ENCODE data around the gene PACS1. TPM values are rescaled to one million over a fixed set of nuclear protein-coding genes. Genes with fewer than 3 reads are reported as not detected.

PACS1 gene
- total RNA-seq, 1 donor from 2014 or later = 86.9 TPM

- no peaks in the 10 kb centered on the region for H3K27me3 Mint-ChIP-seq (ENCODE audit: low read depth, unreplicated experiment)
These were observed 148.0 kb downstream of the PACS1 start for GRCh38 chr11:66218036-66218435.

GRCh38 chr11:66218846-66219620, 149.0 kb downstream of the PACS1 start:
- peaks cover 25% of the 10 kb centered on the region for H3K36me3 Mint-ChIP-seq (ENCODE audit: low read depth, unreplicated experiment)
- DNase-seq (ENCODE audit: low read depth) (no peak), FAIRE-seq (no peak)
- no peak overlapping the region for H3K4me2 ChIP-seq (ENCODE audit: low read length)
- H3K27me3 ChIP-seq (ENCODE audit: insufficient read depth, low read length) = no peaks in the 10 kb centered on the region
- peaks cover 5% of the 10 kb centered on the region for H3K4me1 Mint-ChIP-seq (ENCODE audit: low read depth, unreplicated experiment)
- H3K27ac ChIP-seq (ENCODE audit: low read depth, low read length) = no peak overlapping the region
- no peak overlapping the region for H3K4me3 Mint-ChIP-seq (ENCODE audit: unreplicated experiment)
- no peaks in the 10 kb centered on the region for H3K9me3 ChIP-seq (ENCODE audit: insufficient read depth, low read depth, low read length)
- H3K27ac Mint-ChIP-seq (ENCODE audit: unreplicated experiment) = no peak overlapping the region
- peaks cover 9% of the 10 kb centered on the region for H4K20me1 ChIP-seq (ENCODE audit: insufficient read depth, low read length)
- H3K36me3 ChIP-seq (ENCODE audit: insufficient read depth, low read length) = peaks cover 23% of the 10 kb centered on the region
- H3K79me2 ChIP-seq (ENCODE audit: insufficient read depth, low read length) = no peaks in the 10 kb centered on the region
- no peak overlapping the region for H3K9ac ChIP-seq (ENCODE audit: low read length)
- no peak overlapping the region for H2AFZ ChIP-seq (ENCODE audit: low read depth, low read length)
- TF ChIP-seq, protein P1, sequence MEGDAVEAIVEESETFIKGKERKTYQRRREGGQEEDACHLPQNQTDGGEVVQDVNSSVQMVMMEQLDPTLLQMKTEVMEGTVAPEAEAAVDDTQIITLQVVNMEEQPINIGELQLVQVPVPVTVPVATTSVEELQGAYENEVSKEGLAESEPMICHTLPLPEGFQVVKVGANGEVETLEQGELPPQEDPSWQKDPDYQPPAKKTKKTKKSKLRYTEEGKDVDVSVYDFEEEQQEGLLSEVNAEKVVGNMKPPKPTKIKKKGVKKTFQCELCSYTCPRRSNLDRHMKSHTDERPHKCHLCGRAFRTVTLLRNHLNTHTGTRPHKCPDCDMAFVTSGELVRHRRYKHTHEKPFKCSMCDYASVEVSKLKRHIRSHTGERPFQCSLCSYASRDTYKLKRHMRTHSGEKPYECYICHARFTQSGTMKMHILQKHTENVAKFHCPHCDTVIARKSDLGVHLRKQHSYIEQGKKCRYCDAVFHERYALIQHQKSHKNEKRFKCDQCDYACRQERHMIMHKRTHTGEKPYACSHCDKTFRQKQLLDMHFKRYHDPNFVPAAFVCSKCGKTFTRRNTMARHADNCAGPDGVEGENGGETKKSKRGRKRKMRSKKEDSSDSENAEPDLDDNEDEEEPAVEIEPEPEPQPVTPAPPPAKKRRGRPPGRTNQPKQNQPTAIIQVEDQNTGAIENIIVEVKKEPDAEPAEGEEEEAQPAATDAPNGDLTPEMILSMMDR (IDR thresholded peaks at IDR 0.05; ENCODE audit: insufficient read depth, low read depth, low read length) = no peak
- no peak for TF ChIP-seq EZH2 (IDR thresholded peaks at IDR 0.05; ENCODE audit: insufficient read depth, low read length)
- no peaks in the 10 kb centered on the region for H3K4me1 ChIP-seq (ENCODE audit: insufficient read depth, low read length)
- no peak overlapping the region for H3K4me3 ChIP-seq (ENCODE audit: insufficient read depth, low read depth, low read length)
- H3K27me3 Mint-ChIP-seq (ENCODE audit: low read depth, unreplicated experiment) = no peaks in the 10 kb centered on the region
- H3K9me3 Mint-ChIP-seq (ENCODE audit: unreplicated experiment) = no peaks in the 10 kb centered on the region

More at GRCh38 chr11:66218036-66218435, 148.0 kb downstream of the PACS1 start:
- Histone ChIP-seq H3K79me2 (ENCODE audit: insufficient read depth, low read length) (no peaks in the 10 kb centered on the region), H3K9me3 (ENCODE audit: insufficient read depth, low read depth, low read length) (no peaks in the 10 kb centered on the region), H3K9ac (ENCODE audit: low read length) (no peak overlapping the region), H3K27ac (ENCODE audit: low read depth, low read length) (no peak overlapping the region), H3K27me3 (ENCODE audit: insufficient read depth, low read length) (no peaks in the 10 kb centered on the region), H2AFZ (ENCODE audit: low read depth, low read length) (no peak overlapping the region), H3K36me3 (ENCODE audit: insufficient read depth, low read length) (peaks cover 25% of the 10 kb centered on the region), H3K4me3 (ENCODE audit: insufficient read depth, low read depth, low read length) (no peak overlapping the region), H4K20me1 (ENCODE audit: insufficient read depth, low read length) (peaks cover 9% of the 10 kb centered on the region), H3K4me2 (ENCODE audit: low read length) (no peak overlapping the region), H3K4me1 (ENCODE audit: insufficient read depth, low read length) (no peaks in the 10 kb centered on the region)
- Mint-ChIP-seq H3K27ac (ENCODE audit: unreplicated experiment) (no peak overlapping the region), H3K36me3 (ENCODE audit: low read depth, unreplicated experiment) (peaks cover 25% of the 10 kb centered on the region), H3K4me1 (ENCODE audit: low read depth, unreplicated experiment) (peaks cover 5% of the 10 kb centered on the region), H3K4me3 (ENCODE audit: unreplicated experiment) (peak overlapping the region; percentile 7), H3K9me3 (ENCODE audit: unreplicated experiment) (no peaks in the 10 kb centered on the region)
- DNase-seq (ENCODE audit: low read depth) (no peak), FAIRE-seq (no peak)
- TF ChIP-seq, protein P1 (IDR thresholded peaks at IDR 0.05; ENCODE audit: insufficient read depth, low read depth, low read length) = no peak
- no peak for TF ChIP-seq EZH2 (IDR thresholded peaks at IDR 0.05; ENCODE audit: insufficient read depth, low read length)

All from astrocyte (in vitro differentiated cells and primary cell).